GM18508 (cell line): Measurements from ENCODE around the gene CDC25A.
"Not testable (repeated sequence)": the region's sequence is repeated elsewhere in the genome, so short reads cannot be mapped to it uniquely, and the experiment has no call there.

Experiments used
- ATAC-seq: cut with Tn5 transposase; IDR thresholded peaks from one replicate; pipeline ENCODE4 v1.9.1; 2021; ENCODE audit warnings: moderate number of reproducible peaks; ENCODE audit not compliant: insufficient read depth, unreplicated experiment

The CDC25A gene

GRCh38 chr3:48188266-48189201, at the start of gene CDC25A:
TSS of gene CDC25A (minus strand) at chr3:48188417. CDS start at chr3:48187947, 470 bp downstream.
- peak; percentile 77 for ATAC-seq

GRCh38 chr3:48236531-48236930, 48.3 kb upstream of the CDC25A start:
- ATAC-seq, result no peak

DNA sequence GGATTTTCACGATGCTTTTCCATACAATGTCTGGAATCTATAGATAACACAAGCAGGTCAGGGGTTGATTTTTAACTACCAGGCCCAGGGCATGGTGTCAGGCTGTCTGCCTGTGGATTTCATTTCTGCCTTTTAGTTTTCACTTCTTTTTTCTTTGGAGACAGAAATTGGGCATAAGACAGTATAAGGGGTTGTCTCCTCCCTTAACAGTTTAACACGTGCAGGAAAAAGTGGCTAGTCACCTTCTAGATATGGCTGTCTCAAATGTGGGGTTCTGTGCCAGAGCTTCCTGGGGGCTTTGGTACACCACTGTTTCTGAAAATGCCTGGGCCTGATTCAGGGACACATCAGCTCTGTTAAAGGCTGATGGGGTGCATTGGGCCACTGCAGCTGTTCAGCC, 45.3 kb upstream of the CDC25A start:
- no peak for ATAC-seq

DNA sequence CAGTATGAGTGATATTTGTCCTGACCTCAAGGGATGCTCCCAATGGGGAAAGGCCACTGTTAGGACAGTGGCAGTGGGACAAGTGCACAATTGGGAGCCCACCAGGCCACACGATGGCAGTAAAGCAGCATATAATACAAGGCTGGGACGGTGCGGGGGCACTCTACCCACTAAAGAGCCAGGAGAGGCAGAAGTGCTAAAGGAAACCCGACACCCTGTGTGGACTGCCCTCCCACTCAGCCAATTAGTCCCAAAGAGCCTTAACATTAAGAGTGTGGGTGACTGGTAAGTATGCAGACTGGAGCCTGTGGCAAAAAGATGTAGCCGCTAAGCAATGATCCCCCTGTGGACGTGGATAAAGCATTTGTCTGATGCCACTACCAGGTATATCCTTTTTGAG, 44.5 kb upstream of the CDC25A start:
- ATAC-seq, result no peak

GRCh38 chr3:48232232-48232631, 44.0 kb upstream of the CDC25A start:
- no peak for ATAC-seq

DNA sequence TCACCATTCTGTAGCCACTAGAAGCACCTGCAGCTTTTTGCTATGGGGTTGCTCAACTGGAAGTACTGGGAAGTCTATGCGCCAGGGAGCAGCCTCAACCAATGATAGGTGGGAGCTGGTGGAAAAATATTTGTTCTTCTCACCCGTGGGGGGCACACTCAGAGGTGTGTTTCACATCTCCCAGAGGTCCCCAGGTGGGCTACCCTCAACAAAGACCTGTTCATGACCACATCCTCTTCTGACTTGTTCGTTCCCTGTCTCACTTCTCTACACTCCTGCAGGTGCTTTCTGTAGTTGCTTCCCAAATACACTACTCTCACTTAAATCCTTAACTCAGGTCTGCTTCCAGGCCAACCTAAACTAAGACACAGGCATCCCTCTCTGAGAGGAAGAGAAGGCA, 38.7 kb upstream of the CDC25A start:
- no peak for ATAC-seq

GRCh38 chr3:48225587-48225986, 37.4 kb upstream of the CDC25A start:
- ATAC-seq, result no peak

- peak; percentile 39 for ATAC-seq
These were observed 34.6 kb upstream of the CDC25A start, which contains the start of gene CAMP for GRCh38 chr3:48222616-48223513. TSS of gene CAMP (plus strand) at chr3:48223495. CDS start at chr3:48223512, 17 bp downstream.

- no peak for ATAC-seq
These were observed 32.5 kb upstream of the CDC25A start for GRCh38 chr3:48220746-48221145.

DNA sequence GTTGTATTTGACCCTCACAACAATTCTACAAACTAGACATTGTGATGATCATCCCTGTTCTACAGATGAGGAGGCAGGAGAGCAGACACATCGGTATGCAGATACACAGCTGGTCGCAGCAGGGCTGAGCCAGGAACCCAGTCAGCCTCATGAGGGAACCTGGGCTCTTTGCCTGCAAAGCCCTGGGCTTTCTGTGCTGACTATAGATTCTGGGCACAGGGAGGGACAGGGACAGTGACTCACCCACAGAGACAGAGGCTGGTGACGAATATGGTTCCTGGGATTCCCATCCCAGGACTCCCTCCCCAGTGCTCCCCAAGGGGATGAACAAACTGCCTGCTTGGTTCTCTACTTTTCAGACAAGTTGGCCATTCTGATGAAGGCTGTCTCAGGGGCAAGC, 31.3 kb upstream of the CDC25A start:
- ATAC-seq, result no peak

GRCh38 chr3:48218537-48218936, 30.3 kb upstream of the CDC25A start:
- ATAC-seq, result no peak

- no peak for ATAC-seq
These were observed 29.2 kb upstream of the CDC25A start for GRCh38 chr3:48217449-48217848.

- ATAC-seq, result no peak
These were observed 27.7 kb upstream of the CDC25A start for GRCh38 chr3:48215876-48216275.

DNA sequence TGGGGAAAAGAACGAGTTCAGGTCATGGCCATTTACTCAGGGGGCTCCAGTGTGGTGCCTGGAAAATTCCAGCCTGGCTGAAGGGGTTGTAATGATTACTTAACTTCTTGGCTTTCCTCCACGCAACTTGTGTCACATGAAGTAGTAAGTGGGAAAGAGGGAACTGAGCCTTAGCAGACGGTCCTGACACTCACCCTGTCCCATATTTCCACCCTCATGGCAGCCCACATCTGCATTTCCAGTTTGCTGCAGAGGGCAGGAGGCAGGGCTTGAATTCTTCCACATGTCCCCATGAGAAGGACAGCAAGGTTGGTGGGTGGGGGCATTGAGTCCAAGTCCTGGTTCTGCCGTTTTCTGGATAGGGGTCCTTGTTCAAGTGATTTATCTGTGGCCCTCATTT, 27.2 kb upstream of the CDC25A start:
- no peak for ATAC-seq

GRCh38 chr3:48215019-48215418, 26.8 kb upstream of the CDC25A start:
- ATAC-seq, result no peak

- ATAC-seq, result no peak
These were observed 26.0 kb upstream of the CDC25A start for GRCh38 chr3:48214225-48214624.

GRCh38 chr3:48211776-48212175, 23.6 kb upstream of the CDC25A start:
- ATAC-seq, result not testable (repeated sequence)

DNA sequence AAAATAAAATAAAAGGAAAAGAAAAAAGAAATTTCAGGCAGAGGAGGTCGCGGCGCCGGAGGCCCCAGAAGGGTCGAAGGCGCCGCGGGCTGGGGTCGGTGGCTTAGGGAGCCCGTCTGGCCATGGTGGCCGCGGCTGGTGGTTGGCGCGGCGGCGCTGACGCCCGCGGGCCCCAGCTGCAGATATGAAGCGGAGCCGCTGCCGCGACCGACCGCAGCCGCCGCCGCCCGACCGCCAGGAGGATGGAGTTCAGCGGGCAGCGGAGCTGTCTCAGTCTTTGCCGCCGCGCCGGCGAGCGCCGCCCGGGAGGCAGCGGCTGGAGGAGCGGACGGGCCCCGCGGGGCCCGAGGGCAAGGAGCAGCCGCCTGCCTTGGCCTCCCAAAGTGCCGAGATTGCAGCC, 22.3 kb upstream of the CDC25A start:
- ATAC-seq, result not testable (repeated sequence)

DNA sequence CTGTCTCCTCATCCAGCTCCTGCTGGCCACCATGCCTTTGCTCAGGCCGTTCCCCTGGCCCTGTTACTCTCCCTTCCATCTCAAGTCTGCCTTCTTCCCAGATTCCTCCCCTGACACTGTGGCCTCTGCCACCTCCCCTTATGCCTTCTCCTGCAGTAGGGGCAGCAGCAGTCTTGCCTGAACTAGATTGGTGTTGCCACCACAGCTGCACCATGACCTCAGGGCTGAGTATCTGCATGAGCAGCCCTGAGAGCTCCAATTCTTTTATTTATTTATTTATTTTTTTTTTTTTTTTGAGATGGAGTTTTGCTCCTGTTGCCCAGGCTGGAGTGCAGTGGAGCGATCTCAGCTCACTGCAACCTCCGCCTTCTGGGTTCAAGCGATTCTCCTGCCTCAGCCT, 21.2 kb upstream of the CDC25A start:
- no peak for ATAC-seq

DNA sequence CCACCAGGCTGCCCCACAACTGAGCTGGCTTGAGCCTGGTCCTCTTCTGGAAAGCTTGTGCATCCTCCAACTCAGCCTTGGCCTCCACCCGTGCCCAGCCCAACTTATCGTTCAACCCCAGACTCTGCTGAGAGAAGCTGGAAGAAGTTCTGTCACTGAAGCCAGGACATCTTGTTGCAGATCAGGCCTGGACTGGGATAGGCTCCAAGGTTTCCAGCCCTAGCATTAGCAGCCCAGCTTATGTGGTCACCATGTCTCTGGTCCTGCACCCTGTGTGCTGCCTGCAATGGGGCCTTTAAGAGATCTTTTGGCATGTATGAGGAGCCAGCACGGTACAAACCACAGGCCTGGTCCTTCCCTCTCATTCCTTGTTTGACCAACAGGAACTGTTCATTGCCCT, 19.9 kb upstream of the CDC25A start:
- ATAC-seq, result no peak

GRCh38 chr3:48202632-48203031, 14.4 kb upstream of the CDC25A start:
- ATAC-seq, result no peak
